ENCODE measurements around the gene RTKN2.

GRCh38 chr10:62175251-62175650 is 93.4 kb downstream of the RTKN2 start:
- no peak for TF ChIP-seq POLR2AphosphoS5 (IDR thresholded peaks at IDR 0.05; ENCODE audit: low read depth, low read length)
- no peak for TF ChIP-seq TAF1 (IDR thresholded peaks at IDR 0.05; ENCODE audit: borderline replicate concordance, insufficient read depth, low read length)
- TF ChIP-seq REST (IDR thresholded peaks at IDR 0.05; ENCODE audit: insufficient read depth in 1 of 2, low read depth in 2 of 2, low read length in 2 of 2): no peak

Data from PFSK-1 (cell line).